GM19463 (cell line): ENCODE measurements around the gene SETSIP.
A peak's percentile ranks its signal among the peaks of the same experiment; 100 is the strongest.
"Not testable (repeated sequence)": the region's sequence is repeated elsewhere in the genome, so short reads cannot be mapped to it uniquely, and the experiment has no call there.

Source experiments
- ATAC-seq: cut with Tn5 transposase; IDR thresholded peaks from one replicate; pipeline ENCODE4 v1.9.1; 2021; ENCODE audit warnings: mild to moderate bottlenecking, moderate library complexity; ENCODE audit not compliant: unreplicated experiment

The SETSIP gene, protein sequence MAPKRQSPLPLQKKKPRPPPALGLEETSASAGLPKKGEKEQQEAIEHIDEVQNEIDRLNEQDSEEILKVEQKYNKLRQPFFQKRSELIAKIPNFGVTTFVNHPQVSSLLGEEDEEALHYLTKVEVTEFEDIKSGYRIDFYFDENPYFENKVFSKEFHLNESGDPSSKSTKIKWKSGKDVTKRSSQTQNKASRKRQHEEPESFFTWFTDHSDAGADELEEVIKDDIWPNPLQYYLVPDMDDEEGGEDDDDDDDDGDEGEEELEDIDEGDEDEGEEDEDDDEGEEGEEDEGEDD

GRCh38 chr1:92075311-92075710 lies at the start of gene SETSIP:
Gene SETSIP, minus strand, starts transcription at chr1:92075411. Its CDS starts 0 bp downstream, at chr1:92075411.
- ATAC-seq: no peak

DNA sequence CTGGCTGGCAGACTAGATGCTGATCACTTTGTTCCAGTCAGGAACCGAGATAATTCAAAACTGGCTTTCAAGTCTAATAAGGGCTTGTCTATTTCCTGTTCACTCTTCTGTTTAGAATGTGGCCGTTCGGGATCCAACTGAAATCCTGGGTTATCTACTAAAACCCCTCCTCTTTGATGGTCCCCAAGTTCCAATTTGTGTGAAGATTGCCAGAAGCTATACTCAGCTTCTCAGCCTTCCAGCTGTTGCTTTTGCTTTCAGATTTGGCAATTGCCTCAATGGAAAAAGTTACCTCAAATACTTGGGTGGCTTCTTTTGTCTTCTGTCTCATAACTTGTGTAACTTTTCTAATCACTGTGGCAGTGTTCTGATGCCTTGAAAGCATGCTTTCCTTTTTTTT lies 48.7 kb upstream of the SETSIP start:
- no peak for ATAC-seq

DNA sequence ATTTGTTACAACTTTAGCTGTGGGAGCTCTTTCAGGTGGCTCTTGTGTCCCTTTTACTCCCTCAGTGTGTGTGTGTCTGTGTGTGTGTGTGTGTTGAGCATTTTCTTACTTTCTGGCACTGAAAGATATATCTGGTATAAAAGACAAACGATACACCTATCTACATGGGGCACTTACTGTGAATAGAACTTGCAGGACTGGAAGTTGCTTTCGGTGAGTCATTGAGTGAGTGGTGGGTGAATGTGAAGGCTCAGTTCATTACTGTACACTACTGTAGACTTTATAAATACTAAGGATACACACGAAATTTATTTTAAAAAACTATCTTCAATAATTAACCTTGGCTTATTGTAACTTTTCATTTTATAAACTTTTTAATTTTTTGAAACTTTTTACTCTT lies 43.6 kb upstream of the SETSIP start:
- ATAC-seq: no peak

GRCh38 chr1:92117526-92117925 lies 42.3 kb upstream of the SETSIP start:
- ATAC-seq: no peak

- no peak for ATAC-seq
Observed at GRCh38 chr1:92108631-92109030, 33.4 kb upstream of the SETSIP start.

- no peak for ATAC-seq
Observed at GRCh38 chr1:92105546-92106081, 30.4 kb upstream of the SETSIP start.

GRCh38 chr1:92096317-92096716 lies 21.1 kb upstream of the SETSIP start:
- ATAC-seq: no peak

DNA sequence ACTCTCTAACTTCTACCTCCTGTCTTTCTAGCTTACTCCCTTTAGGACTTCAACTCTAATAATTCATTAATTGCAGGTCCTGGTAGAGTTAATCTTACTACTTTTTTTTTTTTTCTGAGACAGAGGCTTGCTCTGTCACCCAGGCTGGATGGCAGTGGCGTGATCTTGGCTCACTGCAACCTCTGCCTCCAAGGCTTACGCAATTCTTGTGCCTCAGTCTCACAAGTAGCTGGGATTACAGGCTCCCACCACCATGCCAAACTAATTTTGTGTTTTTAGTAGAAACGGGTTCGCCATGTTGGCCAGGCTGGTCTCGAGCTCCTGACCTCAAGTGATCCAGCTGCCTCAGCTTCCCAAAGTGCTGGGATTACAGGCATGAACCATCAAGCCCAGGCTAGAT lies 20.7 kb upstream of the SETSIP start:
- ATAC-seq: no peak

- no peak for ATAC-seq
Observed at GRCh38 chr1:92094595-92094994, 19.4 kb upstream of the SETSIP start.

DNA sequence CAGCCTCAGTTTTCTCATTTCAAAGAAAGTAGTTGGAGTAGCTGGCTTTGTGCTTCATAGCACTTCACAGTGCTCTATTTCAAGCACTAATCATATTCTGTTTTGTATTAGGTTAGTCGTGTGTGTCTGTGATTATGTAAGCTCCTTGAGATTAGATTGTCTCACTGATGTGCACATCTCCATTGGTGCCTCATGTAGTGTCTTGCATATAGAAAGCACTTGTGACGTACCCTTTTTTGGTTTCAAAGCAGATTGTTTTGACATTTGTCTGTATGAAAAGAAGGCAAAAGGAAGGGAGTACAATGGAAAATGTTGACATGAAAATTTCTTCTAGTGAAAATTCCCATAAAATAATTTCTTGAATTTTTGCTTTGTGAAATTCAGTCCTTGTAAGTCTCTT lies 18.9 kb upstream of the SETSIP start:
- no peak for ATAC-seq

- no peak for ATAC-seq
Observed at GRCh38 chr1:92091625-92092024, 16.4 kb upstream of the SETSIP start.

DNA sequence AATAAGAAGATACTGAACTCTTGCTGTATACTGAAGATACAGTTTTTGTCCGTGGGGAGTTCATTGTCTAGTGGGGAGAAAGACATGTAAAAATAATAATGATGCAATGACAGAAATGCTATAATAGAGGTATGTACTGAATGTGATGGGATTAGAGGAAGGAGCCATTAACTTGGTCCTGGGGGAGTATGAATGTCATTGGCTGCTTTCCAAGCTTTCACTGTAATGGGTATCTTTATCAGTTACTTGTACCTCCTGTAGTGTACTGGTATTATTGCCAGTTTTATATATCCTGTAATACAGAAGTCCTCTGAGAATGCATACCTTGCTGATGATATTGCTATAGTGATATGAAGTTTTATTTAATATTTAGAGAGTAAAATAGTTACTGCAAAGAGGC lies 12.3 kb upstream of the SETSIP start:
- no peak for ATAC-seq

- ATAC-seq: no peak
Observed at GRCh38 chr1:92085727-92086126, 10.5 kb upstream of the SETSIP start.

GRCh38 chr1:92084651-92085050 lies 9.4 kb upstream of the SETSIP start:
- ATAC-seq: no peak

DNA sequence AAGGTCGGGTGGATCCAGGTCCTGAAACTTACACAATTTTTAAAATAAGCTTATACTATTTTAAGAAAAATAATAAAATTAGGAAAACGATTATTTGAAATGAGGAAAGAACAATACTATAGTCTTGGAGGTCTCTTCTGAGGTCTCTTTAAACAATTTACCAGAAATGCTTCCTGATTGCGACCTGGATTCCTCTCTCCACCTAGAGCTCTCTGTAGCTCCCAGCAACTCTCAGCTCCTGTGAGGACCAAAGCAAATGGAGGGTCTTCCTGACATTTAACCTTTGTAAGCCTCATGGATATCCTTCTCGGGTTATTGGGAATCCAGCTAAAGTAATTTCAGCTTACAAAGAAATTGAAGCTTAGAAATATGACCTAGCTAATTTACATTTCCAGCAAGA lies 5.8 kb upstream of the SETSIP start:
- ATAC-seq: no peak

GRCh38 chr1:92080128-92080985 lies 5.1 kb upstream of the SETSIP start, which contains the start of gene BTBD8:
Gene BTBD8, plus strand, starts transcription at chr1:92080345. Its CDS starts 227 bp downstream, at chr1:92080572.
- ATAC-seq: peak; percentile 95

- no peak for ATAC-seq
Observed at GRCh38 chr1:92079441-92079840, 4.2 kb upstream of the SETSIP start.

DNA sequence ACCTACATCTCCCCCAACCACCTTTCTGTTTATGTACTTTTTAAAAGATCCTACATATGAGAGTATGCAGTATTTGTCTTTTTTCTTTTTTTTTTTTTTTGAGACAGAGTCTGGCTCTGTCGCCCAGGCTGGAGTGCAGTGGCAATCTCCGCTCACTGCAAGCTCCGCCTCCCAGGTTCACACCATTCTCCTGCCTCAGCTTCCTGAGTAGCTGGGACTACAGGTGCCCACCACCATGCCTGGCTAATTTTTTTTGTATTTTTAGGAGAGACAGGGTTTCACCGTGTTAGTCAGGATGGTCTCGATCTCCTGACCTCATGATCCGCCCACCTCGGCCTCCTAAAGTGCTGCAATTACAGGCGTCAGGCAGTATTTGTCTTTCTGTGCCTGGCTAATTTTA lies 2.9 kb upstream of the SETSIP start:
- not testable (repeated sequence) for ATAC-seq

DNA sequence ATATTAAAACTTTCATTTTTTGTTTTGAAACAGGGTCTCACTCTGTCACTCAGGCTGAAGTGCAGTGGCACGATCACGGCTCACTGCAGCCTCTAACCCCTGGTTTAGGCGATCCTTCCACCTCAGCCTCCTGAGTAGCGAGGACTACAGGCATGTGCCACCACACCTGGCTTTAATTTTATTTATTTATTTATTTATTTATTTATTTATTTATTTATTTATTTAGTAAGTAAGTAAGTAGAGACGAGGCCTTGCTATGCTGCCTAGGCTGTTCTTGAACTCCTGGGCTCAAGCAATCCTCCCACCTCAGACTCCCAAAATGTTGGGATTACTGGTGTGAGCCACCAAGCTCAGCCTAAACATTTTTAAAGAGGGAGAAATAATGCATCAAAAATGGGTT lies 1.2 kb upstream of the SETSIP start:
- no peak for ATAC-seq

DNA sequence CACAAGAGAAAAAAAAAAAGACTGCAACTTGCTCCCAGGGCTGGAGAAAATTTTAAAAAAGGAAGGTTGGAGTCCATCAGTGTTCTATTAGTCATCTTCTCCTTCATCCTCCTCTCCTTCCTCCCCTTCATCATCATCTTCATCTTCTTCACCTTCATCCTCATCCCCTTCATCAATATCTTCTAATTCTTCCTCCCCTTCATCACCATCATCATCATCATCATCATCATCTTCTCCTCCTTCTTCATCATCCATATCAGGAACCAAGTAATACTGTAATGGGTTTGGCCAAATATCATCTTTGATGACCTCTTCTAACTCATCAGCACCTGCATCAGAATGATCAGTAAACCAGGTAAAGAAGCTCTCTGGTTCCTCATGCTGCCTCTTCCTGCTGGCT lies 765 bp downstream of the SETSIP start:
- ATAC-seq: not testable (repeated sequence)

- ATAC-seq: no peak
Observed at GRCh38 chr1:92070892-92071291, 4.3 kb downstream of the SETSIP start.

GRCh38 chr1:92066321-92066720 lies 8.9 kb downstream of the SETSIP start:
- no peak for ATAC-seq
